Kidney tubule cell (primary cell): ENCODE measurements around the gene NTRK3.

Experiments used
- DNase-seq: peaks from one replicate; pipeline ENCODE4 v3.0.0-alpha.2; 2018; ENCODE audit warnings: low spot score

NTRK3 gene

DNA sequence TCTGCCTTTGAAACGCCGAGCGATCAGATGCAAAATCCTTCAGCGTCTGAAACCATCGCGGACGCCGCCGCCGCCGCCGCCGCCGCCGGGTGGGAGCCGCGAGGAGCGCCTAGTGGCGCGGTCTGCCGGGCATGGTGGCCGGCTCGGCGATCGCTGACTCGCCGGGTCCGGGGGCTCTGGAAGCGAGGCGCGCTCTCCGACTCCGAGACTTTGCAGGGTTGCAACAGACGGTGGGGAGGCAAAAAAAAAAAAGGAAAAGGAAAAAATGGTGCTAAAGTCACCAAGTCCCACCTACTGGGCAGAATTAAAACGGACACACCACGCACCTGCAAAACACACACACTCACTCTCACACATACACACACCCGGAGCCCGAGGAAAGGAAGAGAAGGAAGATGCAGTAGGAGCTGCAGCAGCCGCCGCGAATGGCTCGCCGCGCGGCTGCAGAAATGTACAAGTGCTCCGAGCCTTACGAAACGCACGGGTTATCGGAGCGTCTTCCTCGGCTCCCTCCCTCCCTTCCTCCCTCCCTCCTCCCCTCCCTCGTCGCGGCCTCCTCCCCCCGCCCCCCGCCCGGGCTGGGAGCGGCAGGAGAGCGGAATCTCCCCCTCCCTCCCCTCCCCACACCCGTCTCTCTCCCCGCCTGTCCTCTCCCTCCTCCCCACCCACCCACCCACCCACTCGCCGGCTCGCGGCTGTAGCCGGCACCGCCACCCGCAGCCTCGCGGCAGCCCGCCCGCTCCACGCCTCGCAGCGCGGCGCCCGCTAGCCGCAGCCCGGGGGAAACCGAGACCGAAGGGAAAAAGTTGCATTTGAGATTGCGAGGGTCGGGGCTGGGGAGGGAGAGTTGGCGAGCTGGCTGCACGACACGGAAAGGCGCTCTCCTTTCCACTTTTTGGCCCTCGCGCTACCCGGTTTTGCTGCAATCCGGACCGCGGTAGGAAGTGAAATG lies at the start of gene NTRK3:
TSS of gene NTRK3 (minus strand) at position 461 of the 952 bp plus-strand sequence. CDS start 586 bp downstream, outside the sequence.
- DNase-seq, result peak; percentile 12

DNA sequence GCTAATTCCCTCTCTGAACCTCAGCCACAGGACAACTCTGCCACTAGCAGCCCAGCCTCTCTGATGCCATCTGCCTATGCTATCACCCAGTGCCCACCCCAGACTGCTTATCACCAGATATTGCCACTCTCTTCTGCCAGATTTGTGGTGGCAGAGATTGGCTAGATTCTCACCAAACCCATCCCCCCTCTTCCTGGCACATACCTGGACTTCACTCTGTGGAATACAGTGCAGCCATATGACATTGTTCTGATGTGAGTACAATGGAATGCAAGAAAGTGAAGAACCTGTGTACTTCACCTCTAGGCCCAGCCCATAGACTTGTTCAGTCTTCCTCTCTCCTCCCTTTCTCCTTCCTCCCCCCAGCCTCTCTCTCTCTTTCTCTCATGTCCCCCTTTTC lies 46.9 kb upstream of the NTRK3 start:
- DNase-seq, result peak; percentile 73

- DNase-seq, result no peak
Observed at GRCh38 chr15:88302373-88302772, 45.8 kb upstream of the NTRK3 start.

GRCh38 chr15:88301311-88301710 lies 44.8 kb upstream of the NTRK3 start:
- DNase-seq, result no peak

DNA sequence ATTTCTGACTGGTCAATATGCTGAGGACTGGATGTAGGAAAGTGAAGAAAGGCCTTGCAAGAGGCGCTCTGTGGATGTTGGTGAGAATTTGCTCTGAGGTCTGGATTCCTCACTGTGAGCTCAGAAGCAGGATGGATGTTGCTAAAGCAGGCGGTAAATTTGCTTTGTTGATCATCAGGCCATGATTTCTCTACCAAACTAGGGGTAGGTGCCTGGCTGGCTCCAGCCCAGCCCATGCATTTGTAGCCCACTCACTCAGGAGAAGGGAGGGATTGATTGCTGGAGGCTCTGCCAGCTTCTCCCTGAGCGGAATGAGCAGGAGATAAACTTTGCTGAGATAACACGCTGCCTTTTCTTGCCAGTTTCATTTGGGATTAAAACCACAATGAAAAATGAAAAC lies 44.3 kb upstream of the NTRK3 start:
- no peak for DNase-seq

GRCh38 chr15:88300089-88300488 lies 43.5 kb upstream of the NTRK3 start:
- DNase-seq, result no peak

DNA sequence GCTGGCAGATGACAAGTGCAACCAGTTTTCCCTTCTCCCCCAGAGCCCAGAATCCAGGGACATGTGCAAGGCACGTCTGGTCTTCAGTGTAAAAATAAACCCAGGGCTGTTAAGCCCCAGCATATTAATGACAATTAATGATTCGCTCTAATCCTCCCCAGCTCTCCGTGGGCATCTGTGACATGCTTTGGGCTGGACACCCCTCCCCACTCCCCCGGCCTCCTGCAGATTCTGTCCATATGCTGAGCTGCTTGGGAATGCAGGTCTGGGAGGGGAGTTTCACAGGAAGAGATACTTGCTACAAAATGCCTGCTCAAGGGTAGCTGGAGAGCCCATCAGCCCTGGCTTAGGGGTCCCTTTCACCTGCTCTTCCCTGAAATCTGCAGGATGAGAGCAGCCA lies 43.0 kb upstream of the NTRK3 start:
- no peak for DNase-seq

DNA sequence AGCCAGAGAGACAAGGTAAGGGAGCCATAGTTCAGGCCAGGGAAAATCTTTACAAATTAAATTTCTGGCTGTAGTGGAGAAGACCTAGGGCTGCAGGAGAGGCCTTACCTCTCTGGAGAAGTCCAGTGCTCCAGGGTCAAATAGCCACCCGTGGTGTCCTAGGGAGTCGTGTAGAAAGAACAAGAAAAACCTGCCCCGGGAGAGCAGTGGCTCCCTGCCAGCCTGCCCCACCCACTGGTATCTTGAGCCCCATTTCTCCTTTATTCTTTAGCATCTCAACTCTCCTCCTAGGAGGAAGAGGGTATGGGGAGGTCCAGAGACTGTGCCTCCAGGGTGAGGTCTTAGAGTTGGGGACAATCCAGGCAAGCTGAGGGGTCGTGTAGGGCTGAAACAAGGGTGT lies 32.1 kb upstream of the NTRK3 start:
- no peak for DNase-seq

DNA sequence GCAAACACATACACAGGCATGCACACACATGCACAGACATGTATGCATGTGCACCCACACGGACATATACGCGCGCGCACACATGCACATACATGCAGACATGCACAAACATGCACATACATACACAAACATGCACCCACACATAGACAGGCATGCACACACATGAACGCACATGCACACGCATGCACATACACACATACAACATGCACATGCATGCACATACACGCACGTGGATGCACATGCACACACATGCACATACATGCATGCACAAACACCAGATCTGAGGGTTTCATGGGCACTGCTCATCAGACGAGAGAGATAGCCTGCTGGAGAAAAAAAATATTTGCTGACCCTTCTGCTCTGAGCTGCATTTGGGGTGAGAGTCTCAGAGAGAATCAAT lies 31.7 kb upstream of the NTRK3 start:
- DNase-seq, result no peak

DNA sequence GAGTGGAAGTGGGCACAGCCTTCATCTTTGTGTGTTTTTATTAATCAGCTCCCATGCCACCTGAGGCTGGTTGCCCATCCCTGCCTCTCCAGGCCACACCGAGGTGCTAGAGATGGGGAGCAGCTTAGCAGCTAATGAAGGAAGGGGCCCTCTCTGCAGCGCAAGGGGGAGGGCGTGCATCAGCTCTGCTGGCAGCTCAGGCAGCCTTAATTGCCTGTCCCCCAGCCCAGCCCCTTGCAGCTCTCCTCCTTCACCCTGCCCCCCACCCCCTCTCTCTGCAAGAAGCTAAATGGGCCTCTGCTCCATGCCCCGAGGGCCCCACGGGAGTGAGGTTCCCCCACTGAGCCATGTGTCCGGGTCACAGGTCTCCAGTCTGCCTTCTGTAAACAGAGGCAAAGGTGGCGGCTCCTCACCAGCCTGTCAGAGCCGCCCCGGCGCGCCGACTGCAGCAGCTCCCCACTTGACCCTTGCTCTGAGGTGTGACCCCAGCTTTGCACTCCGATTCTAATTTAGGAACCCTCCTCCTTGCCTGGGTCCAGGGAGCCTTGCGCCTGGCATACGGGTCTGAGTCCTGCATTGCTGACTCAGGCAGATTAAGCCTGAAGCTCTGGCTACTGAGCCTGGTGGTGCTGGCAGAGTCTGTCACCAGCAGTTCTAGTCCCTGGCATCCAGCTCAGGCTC lies 27.9 kb upstream of the NTRK3 start:
- DNase-seq, result no peak

GRCh38 chr15:88282614-88283013 lies 26.1 kb upstream of the NTRK3 start:
- no peak for DNase-seq

DNA sequence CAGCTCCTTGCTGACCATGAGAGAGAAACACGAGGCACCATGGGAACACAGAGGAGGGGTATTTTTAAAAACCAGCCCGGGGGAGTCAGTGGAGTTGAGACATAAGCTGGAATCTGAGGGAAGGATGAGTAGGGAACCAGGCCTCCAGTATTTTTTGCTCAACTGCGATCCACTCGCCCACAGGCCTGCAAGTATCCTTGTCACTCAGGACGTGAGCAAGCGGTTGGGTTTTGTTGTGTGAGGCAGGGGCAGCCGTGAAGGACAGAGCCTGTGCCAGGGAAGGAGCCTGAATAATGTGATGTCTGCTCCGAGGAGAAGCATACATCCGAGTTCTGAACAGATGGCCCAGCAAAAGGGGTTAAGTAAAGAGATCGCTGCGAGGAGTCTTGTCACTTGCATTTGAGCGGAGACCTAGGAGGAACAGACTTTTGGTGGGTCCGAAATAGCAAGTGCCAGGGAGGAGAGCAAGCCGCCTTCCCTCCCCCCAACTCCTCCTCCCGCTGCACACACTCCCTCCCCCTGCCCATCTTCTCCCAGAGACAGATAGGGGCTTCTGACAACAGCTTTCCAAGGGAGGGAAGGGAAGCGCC lies 20.4 kb upstream of the NTRK3 start:
- DNase-seq, result no peak

GRCh38 chr15:88275804-88276203 lies 19.3 kb upstream of the NTRK3 start:
- DNase-seq, result no peak

GRCh38 chr15:88274553-88275460 lies 18.3 kb upstream of the NTRK3 start:
- peak; percentile 58 for DNase-seq

DNA sequence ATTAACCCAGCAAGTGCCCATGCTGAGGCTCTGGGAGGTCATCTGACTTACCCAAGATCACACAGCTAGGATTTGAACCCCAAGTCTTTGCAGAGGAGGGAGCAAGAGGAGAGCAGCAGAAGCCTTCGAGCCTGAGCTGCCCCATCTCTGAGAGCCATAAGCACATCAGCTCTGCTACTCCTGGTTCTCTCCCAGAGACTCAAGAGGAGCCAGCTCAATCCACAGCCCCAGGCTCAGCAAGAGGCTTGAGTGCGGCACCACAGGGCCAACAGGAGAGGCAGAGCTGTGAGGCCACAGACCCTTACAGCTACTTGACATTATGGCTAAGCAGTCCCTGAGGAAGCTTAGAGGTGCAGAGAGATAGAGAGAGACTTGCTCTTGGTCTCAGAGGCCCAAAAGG lies 15.9 kb upstream of the NTRK3 start:
- no peak for DNase-seq

GRCh38 chr15:88269356-88270062 lies 13.0 kb upstream of the NTRK3 start:
- DNase-seq, result no peak

DNA sequence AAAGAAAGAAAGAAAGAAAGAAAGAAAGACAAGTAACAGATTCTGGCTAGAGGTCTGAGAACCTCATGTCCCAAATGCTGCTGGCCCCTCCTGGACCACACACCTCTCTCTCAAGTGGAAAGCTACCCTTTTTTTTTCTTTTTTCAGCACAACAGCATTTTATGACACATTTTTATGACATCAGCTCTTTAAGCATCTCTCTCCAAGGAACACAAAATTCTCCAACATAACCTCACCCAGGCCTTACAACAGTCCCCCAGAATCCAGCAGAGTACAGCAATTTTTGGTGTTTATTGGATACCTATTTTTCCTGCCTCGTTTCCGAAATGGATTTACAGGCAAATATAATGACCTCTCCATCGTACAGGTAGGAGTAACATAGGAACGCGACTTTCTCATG lies 11.2 kb upstream of the NTRK3 start:
- DNase-seq, result no peak

GRCh38 chr15:88266170-88266569 lies 9.6 kb upstream of the NTRK3 start:
- no peak for DNase-seq

- DNase-seq, result no peak
Observed at GRCh38 chr15:88264622-88265021, 8.1 kb upstream of the NTRK3 start.

DNA sequence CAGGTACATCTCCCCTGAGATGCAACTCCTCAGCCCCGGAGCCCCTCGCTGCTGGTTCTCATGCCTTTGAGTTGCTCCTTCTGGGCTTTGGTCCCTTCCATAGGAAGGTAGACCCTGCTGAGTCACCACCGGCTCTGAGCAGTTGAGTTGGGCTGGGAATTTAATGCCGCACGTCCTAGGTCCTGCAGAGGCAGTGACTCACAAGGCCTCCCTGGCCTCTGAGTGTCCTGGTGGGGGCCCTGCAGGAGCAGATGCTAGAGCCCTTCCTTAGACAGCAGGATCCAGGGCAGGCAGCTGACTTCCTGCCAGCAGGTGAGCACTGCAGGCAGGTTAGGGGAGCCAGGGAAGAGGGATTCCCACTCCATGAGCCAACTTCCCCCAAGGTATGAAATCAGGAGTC lies 5.5 kb upstream of the NTRK3 start:
- peak; percentile 16 for DNase-seq

- peak; percentile 67 for DNase-seq
Observed at GRCh38 chr15:88258093-88258641, 1.6 kb upstream of the NTRK3 start.
